Thoracic aorta (tissue), 2 donors: Measurements from ENCODE around the gene TMEM44. TPM values are rescaled to one million over a fixed set of nuclear protein-coding genes. Genes with fewer than 3 reads are reported as not detected.
"Not testable (repeated sequence)": the region's sequence is repeated elsewhere in the genome, so short reads cannot be mapped to it uniquely, and the experiment has no call there.

ENCODE experiments used
- ATAC-seq: fragments of 150-250 bp; one replicate; pipeline ENCODE4 v1.8.0; 2017; ENCODE audit warnings: low read depth; ENCODE audit not compliant: insufficient number of reproducible peaks, low FRiP score
- DNase-seq: peaks from one replicate; pipeline ENCODE4 v3.0.0-alpha.2; 2020; ENCODE audit warnings: low spot score
- H3K27ac ChIP-seq, 2 donors: fragments of 200-600 bp; sonication (generic); 1 replicate in 1 of 2; 2 replicates in 1 of 2; pipeline ENCODE4 v1.5.1; 2016; ENCODE audit warnings: mild to moderate bottlenecking in 2 of 2, moderate library complexity in 2 of 2
- H3K27me3 ChIP-seq: fragments of 200-600 bp; sonication (generic); replicated peaks from 2 replicates; pipeline ENCODE4 v1.6.0; 2016; ENCODE audit warnings: mild to moderate bottlenecking; ENCODE audit not compliant: insufficient read depth
- H3K36me3 ChIP-seq: fragments of 200-600 bp; sonication (generic); one replicate; pipeline ENCODE4 v1.5.1; 2016
- H3K4me1 ChIP-seq, 2 donors: fragments of 200-600 bp; sonication (generic); 1 replicate in 1 of 2; 2 replicates in 1 of 2; pipeline versions ENCODE4 v1.5.1 to v1.6.0; 2016; ENCODE audit warnings: low read depth in 2 of 2, mild to moderate bottlenecking in 1 of 2; ENCODE audit not compliant: control insufficient read depth in 1 of 2
- H3K4me3 ChIP-seq: fragments of 200-600 bp; sonication (generic); 2 replicates; pipeline ENCODE4 v1.5.1; 2016; ENCODE audit warnings: mild to moderate bottlenecking
- H3K9me3 ChIP-seq: fragments of 200-600 bp; sonication (generic); 2 replicates; pipeline ENCODE4 v1.5.1; 2016
- total RNA-seq, 2 donors: library from RNA; depleted of rRNA; stranded (reverse); fragments of >200 nt; gene quantifications; one replicate each; pipeline versions ENCODE4 v1.1.0 to v1.2.3, GENCODE V29; 2016
- TF ChIP-seq, protein P1 (sequence below): fragments of 200-600 bp; sonication (generic); IDR thresholded peaks from one replicate; pipeline ENCODE4 v1.5.1; 2019; ENCODE audit warnings: antibody characterized with exemption

TMEM44 gene
- total RNA-seq, 2 donors from 2014 or later = 11.0 to 11.5 TPM

DNA sequence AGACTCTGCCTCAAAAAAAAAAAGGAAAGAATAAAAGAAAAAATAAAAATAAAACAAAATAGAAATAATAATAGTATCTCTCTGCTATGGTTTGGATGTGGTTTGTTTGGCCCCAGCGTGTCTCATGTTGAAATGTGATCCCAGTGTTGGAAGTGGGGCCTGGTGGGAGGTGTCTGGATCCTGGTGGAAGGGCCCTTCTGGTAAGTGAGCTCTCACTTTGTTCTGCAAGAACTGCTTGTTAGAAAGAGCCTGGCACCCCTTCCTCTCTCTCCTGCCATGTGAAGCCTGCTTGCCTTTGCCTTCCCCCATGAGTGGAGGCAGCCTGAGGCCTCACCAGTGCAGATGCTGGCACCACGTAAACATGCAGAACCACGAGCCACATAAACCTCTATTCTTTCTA lies 26.3 kb downstream of the TMEM44 start:
- H3K4me3 ChIP-seq = no peak overlapping the region
- no peak overlapping the region for H3K27ac ChIP-seq
- ATAC-seq (no peak), DNase-seq (no peak)
- no peaks in the 10 kb centered on the region for H3K27me3 ChIP-seq
- no peaks in the 10 kb centered on the region for H3K4me1 ChIP-seq
- H3K9me3 ChIP-seq = no peaks in the 10 kb centered on the region
- TF ChIP-seq, protein P1, sequence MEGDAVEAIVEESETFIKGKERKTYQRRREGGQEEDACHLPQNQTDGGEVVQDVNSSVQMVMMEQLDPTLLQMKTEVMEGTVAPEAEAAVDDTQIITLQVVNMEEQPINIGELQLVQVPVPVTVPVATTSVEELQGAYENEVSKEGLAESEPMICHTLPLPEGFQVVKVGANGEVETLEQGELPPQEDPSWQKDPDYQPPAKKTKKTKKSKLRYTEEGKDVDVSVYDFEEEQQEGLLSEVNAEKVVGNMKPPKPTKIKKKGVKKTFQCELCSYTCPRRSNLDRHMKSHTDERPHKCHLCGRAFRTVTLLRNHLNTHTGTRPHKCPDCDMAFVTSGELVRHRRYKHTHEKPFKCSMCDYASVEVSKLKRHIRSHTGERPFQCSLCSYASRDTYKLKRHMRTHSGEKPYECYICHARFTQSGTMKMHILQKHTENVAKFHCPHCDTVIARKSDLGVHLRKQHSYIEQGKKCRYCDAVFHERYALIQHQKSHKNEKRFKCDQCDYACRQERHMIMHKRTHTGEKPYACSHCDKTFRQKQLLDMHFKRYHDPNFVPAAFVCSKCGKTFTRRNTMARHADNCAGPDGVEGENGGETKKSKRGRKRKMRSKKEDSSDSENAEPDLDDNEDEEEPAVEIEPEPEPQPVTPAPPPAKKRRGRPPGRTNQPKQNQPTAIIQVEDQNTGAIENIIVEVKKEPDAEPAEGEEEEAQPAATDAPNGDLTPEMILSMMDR = no peak
- H3K36me3 ChIP-seq = no peaks in the 10 kb centered on the region

DNA sequence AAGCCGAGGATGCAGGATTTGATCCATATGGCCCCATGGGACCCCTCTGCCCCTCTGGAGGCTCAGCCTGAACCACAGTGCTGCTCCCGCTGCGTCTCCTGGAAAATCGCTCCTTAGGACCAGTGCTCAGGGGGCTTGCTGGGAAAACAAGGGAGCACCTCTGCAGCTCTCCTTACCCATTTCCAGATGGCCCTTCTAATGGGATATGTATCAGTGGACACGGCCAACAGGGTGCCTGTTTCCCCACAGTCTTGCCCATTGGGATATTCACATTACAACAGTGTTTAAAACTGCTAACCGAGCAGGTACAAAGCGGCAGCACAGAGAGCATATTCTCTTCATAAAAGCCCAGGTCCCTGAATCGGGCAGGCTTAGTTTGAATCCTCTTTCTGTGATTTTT lies 27.1 kb downstream of the TMEM44 start:
- no peaks in the 10 kb centered on the region for H3K36me3 ChIP-seq

DNA sequence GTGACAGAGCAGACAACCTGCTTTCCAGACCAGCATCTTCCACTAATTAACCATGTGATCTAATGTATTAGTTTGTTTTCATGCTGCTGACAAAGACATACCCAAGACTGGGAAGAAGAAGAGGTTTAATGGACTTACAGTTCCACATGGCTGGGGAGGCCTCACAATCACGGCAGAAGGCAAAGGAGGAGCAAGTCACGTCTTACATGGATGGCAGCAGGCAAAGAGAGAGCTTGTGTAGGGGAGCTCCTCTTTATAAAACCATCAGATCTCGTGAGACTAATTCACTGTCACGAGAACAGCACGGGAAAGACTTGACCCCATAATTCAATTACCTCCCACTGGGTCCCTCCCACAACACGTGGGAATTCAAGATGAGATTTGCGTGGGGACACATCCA lies 27.9 kb downstream of the TMEM44 start:
- not testable (repeated sequence) for H3K27ac ChIP-seq, H3K36me3 ChIP-seq, DNase-seq, ATAC-seq, H3K4me1 ChIP-seq, H3K4me3 ChIP-seq, H3K9me3 ChIP-seq, H3K27me3 ChIP-seq

More for the DNA sequence above, 27.1 kb downstream of the TMEM44 start:
- no peaks in the 10 kb centered on the region for H3K4me1 ChIP-seq
- no peak for DNase-seq
- no peak overlapping the region for H3K4me3 ChIP-seq
- no peaks in the 10 kb centered on the region for H3K9me3 ChIP-seq
- TF ChIP-seq, protein P1 = no peak
- no peaks in the 10 kb centered on the region for H3K27me3 ChIP-seq
- no peak overlapping the region for H3K27ac ChIP-seq
- ATAC-seq = no peak

DNA sequence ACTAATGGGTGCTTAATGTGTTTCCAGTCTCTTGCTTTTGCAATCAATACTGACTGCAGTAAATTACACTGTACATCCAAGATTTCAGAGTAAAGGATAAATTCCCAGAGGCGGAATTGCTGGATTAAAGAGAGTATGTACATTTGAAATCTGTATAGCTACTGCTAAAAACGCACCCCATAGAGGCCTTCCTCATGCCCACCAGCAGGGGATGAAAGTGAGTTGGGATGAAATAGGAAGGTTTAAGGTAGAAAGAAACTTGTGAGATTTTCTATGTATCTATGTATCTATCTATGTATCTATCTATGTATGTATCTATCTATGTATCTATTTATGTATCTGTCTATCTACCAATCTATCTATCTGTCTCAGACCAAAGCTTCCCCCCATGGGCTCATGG lies 28.4 kb downstream of the TMEM44 start:
- DNase-seq = no peak
- H3K36me3 ChIP-seq = no peaks in the 10 kb centered on the region
- no peak overlapping the region for H3K27ac ChIP-seq
- no peaks in the 10 kb centered on the region for H3K27me3 ChIP-seq
- H3K4me1 ChIP-seq = no peaks in the 10 kb centered on the region
- H3K4me3 ChIP-seq = no peak overlapping the region
- TF ChIP-seq, protein P1 = no peak
- ATAC-seq = no peak
- no peaks in the 10 kb centered on the region for H3K9me3 ChIP-seq

DNA sequence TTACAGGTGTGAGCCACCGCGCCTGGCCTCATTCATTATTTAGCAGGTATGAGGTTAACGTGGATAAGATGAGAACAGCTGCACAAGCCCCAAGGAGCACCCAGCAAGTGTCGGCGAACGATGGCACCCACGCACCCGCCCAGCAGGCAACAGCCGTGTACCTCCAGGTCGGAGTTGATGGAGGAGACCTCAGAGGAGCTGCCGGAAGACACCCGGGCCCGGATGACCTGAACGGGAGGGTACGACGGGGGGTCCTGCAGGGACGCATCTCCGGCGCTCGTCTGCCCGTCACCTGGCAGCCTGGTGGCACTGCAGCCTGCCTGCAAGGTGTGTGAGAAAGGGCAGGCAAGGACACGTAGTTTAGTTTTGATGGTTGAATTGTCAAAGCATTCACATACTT lies 29.1 kb downstream of the TMEM44 start:
- Histone ChIP-seq H3K27me3 (no peaks in the 10 kb centered on the region), H3K4me3 (no peak overlapping the region), H3K27ac (no peak overlapping the region), H3K9me3 (no peaks in the 10 kb centered on the region), H3K4me1 (no peaks in the 10 kb centered on the region), H3K36me3 (no peaks in the 10 kb centered on the region)
- DNase-seq = no peak
- TF ChIP-seq, protein P1 = no peak
- ATAC-seq = no peak

DNA sequence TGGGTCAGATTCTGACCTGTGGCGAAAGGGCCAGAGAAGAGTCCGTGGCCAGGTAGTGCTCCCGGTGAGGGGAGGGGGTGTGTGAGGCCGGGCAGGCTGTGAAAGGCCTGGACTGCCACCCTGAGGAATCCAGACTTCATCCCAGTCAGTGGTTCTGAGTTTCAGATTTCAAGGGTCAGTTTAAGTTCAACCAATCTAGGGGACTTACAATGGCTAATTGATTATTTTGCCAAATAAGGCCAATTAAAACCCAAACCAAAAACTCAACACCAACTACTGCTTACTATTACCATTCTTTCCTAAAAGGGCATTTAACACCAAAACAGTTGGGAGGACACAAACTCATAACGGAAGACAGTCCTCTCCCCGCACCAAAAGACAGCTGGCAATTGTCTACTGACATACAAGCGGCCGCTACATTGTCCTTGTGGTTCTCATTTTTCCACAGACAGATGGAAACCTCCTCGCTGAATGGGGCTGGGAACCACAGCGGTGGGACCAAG lies 30.5 kb downstream of the TMEM44 start:
- no peaks in the 10 kb centered on the region for H3K9me3 ChIP-seq
- no peak overlapping the region for H3K27ac ChIP-seq
- no peaks in the 10 kb centered on the region for H3K36me3 ChIP-seq
- TF ChIP-seq, protein P1 = no peak
- DNase-seq (no peak), ATAC-seq (no peak)
- no peaks in the 10 kb centered on the region for H3K4me1 ChIP-seq
- no peak overlapping the region for H3K4me3 ChIP-seq
- no peaks in the 10 kb centered on the region for H3K27me3 ChIP-seq
